Omental fat pad (tissue), 4 donors: Measurements from ENCODE around the gene DUSP16. TPM values are rescaled to one million over a fixed set of nuclear protein-coding genes. Genes with fewer than 3 reads are reported as not detected.

Experiments used
- ATAC-seq: fragments of 150-250 bp; one replicate; pipeline ENCODE4 v1.9.1; 2016; ENCODE audit warnings: mild to moderate bottlenecking, moderate library complexity; ENCODE audit not compliant: low FRiP score
- DNase-seq: peaks from one replicate; pipeline ENCODE4 v3.0.0-alpha.2; 2019; ENCODE audit warnings: low spot score
- total RNA-seq, 4 donors: library from RNA; depleted of rRNA; stranded (reverse); fragments of >200 nt; gene quantifications; one replicate each; pipeline ENCODE4 v1.1.0, GENCODE V29; 2016
- TF ChIP-seq, protein P1 (sequence below), 3 donors: fragments of 450-650 bp; IDR thresholded peaks; one replicate each; pipeline ENCODE4 v1.5.1; 2016 to 2017; ENCODE audit warnings: antibody characterized with exemption in 3 of 3, mild to moderate bottlenecking in 3 of 3, moderate library complexity in 2 of 3

Gene DUSP16
- total RNA-seq, 4 donors from 2014 or later: 18.2 to 29.6 (median 18.7) TPM

DNA sequence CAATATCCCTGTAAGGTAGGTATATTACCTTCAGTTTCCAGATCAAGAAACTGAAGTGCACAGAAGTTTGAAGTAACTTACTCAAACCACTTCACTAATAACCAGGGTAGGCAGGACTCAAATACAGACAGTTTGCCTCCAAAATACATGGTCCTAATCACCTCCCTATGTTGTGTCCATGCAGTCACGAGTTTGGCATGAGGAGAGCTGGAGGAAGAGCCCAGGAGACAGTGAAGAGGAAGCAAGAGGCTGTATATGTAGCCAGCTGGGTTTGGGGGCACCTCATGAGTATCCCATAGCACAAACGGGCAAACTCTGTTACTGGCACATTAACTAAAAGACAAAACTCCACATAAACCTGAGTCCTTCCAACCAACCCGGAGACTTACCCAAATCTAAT is 79.2 kb downstream of the DUSP16 start:
- DNase-seq: no peak
- no peak for ATAC-seq
- TF ChIP-seq, protein P1, sequence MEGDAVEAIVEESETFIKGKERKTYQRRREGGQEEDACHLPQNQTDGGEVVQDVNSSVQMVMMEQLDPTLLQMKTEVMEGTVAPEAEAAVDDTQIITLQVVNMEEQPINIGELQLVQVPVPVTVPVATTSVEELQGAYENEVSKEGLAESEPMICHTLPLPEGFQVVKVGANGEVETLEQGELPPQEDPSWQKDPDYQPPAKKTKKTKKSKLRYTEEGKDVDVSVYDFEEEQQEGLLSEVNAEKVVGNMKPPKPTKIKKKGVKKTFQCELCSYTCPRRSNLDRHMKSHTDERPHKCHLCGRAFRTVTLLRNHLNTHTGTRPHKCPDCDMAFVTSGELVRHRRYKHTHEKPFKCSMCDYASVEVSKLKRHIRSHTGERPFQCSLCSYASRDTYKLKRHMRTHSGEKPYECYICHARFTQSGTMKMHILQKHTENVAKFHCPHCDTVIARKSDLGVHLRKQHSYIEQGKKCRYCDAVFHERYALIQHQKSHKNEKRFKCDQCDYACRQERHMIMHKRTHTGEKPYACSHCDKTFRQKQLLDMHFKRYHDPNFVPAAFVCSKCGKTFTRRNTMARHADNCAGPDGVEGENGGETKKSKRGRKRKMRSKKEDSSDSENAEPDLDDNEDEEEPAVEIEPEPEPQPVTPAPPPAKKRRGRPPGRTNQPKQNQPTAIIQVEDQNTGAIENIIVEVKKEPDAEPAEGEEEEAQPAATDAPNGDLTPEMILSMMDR (IDR thresholded peaks at IDR 0.05): no peak

DNA sequence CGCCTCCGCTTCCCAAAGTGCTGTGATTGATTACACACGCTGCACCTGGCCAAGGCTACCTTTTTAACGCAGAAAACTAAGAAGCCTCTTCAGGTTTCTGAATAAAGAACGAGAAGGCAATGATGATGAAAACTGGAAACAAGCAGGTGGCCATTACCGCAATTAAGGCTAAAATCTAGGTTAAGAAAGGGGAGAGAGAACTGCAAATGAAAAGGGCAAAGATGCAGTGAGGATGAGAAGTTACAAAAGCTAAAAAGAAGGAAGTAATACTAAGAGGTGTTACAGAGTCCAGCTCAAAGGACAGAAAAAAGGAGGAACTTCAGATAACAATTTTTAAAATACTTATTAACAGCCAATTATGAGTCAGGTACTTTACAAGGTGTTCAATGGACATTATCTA is 79.7 kb downstream of the DUSP16 start:
- no peak for DNase-seq
- no peak for ATAC-seq
- TF ChIP-seq, protein P1 (IDR thresholded peaks at IDR 0.05): no peak

DNA sequence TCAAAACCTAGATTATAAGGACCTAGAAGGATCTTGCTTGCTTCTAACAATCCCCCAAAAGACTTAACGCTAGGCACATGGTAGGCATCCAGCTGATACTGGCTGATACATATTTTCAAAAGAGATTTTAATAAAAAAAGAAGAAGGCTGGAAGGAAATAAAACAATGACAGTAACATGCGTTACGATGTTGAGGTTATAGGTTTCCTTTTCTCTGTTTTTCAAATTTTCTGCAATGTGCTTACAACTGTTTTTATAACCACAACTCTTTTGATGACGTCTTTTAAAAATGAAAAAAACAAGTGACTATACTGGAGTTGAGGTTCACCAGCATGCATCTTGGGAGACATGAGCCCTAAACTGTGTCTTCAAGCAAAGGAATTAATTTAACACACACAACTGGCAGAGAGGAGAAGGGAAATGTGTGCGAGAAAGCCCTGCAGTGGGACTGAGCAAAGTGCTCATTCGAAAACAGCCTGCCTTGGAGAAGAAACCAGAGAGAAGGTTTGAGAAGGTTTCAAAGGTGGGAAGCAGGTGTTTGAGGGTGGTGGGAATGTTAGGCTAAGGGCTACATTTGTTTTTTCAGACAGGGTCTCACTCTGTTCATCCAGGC is 80.4 kb downstream of the DUSP16 start:
- no peak for ATAC-seq
- no peak for DNase-seq
- TF ChIP-seq, protein P1 (IDR thresholded peaks at IDR 0.05): no peak

DNA sequence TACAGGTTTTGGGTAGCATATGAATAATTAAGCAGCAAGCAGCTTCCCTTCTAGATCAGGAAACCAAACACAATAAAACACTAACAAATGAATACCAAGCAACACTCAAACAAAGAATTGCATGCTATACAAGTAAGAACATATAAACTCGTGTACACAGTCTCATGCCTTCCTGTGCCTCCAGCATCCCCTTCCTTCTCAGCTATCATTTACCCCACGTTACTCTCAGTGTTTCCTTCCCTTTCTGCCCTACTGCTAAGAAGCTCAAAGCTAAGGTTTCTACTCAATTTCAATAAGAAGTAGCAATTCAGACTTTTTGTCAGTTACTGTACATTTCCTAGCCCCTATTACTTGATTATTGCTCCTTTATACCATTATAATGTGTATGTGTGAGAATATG is 81.0 kb downstream of the DUSP16 start:
- TF ChIP-seq, protein P1 (IDR thresholded peaks at IDR 0.05): no peak
- ATAC-seq (no peak), DNase-seq (no peak)

DNA sequence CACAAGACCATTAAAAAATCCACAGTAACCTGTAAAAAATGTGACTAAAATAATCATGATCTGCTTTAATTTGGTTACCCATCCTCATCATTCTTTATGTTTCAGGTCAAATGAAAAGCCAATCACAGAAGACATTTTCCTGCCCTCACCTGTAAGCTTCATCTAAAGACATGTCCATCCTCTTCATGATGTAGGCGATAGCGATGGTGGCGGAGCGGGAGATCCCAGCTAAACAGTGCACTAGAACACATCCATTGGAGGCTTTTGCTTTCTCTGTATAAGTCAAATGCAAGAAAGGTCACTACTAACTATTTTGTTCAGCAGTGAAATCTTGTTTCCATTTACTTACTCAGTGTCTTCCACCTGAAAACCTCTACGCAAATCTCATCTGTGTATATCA is 82.6 kb downstream of the DUSP16 start:
- TF ChIP-seq, protein P1 (IDR thresholded peaks at IDR 0.05): no peak
- no peak for ATAC-seq
- no peak for DNase-seq

DNA sequence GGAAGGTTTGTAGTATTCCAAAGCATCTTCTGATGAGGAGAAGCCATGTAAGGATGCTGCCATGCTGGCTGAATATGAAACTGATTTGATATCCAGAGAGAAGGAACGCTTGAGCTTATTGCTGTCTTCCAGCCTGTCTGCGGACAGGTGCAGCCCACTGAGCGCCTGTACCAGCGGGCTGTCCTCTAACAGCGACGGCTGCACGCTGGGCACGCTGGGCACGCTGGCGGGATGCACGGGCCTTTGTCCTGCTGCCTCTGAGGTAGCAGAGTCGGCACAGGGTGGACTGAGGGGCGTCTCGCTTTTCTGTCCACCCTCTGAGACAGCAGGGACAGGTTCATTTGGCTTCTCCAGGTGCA is 85.2 kb downstream of the DUSP16 start:
- TF ChIP-seq, protein P1 (IDR thresholded peaks at IDR 0.05): no peak
- ATAC-seq (no peak), DNase-seq (no peak)

DNA sequence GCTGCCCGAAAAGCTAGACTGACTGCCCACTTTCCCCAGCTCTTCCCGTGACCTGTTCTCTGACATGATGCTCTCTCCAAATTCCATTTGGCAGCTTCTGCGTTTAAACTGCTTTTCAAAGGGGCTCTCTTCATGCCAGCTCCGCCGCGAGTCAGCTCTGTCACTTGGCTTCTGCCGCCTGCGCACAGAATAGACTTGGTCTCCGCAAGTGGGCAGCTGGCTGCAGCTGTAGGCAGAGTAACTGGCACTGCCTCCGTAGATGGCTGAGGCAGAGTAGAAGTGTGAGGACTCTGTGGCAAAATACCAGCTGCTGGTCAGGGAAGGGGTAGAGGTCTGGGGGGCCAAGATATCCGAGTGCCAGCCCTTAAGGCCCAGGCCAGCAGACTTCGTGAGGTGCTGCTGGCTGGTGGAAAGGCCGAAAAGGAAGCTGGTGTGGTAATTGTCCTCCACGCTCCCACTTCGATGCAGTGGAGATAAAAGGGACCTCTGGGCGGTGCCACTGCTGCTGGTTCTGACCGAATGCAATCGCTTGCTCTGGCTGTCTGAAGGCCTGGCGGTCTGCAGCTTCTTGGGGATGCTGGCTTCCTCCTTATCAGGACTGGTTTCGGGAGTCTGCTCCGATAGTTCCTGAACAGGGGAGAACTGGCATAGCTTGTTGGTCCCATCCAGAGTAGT is 85.7 kb downstream of the DUSP16 start:
- DNase-seq (no peak), ATAC-seq (no peak)
- TF ChIP-seq, protein P1 (IDR thresholded peaks at IDR 0.05): no peak
